Central memory CD8-positive, alpha-beta T cell (primary cell): Measurements from ENCODE around the gene SERPINE1.
"Not testable (repeated sequence)": the region's sequence is repeated elsewhere in the genome, so short reads cannot be mapped to it uniquely, and the experiment has no call there.

Source experiments
- ATAC-seq: fragments of 150-1000 bp; cut with Tn5 transposase; replicated peaks from 2 replicates; pipeline ENCODE4 v1.10.0; 2022; ENCODE audit warnings: mild to moderate bottlenecking, moderate FRiP score, moderate number of reproducible peaks; ENCODE audit not compliant: poor library complexity, severe bottlenecking; ENCODE audit errors: extremely low read depth
- DNase-seq, 2 donors: peaks; one replicate each; pipeline ENCODE4 v3.0.0; 2021; ENCODE audit warnings: low spot score in 2 of 2
- H3K27ac Mint-ChIP-seq: one replicate; pipeline ENCODE4 v1.8.0; 2022; ENCODE audit warnings: low read depth, mild to moderate bottlenecking, moderate library complexity, mixed read lengths
- H3K27me3 Mint-ChIP-seq: one replicate; pipeline ENCODE4 v1.8.0; 2022; ENCODE audit warnings: mixed read lengths
- H3K36me3 Mint-ChIP-seq: one replicate; pipeline ENCODE4 v1.8.0; 2022; ENCODE audit warnings: mild to moderate bottlenecking, moderate library complexity, mixed read lengths; ENCODE audit not compliant: insufficient read depth
- H3K4me1 Mint-ChIP-seq: one replicate; pipeline ENCODE4 v1.8.0; 2022; ENCODE audit warnings: mixed read lengths
- H3K4me3 Mint-ChIP-seq: one replicate; pipeline ENCODE4 v1.8.0; 2022; ENCODE audit warnings: mild to moderate bottlenecking, moderate library complexity, mixed read lengths
- H3K9me3 Mint-ChIP-seq: one replicate; pipeline ENCODE4 v1.8.0; 2022; ENCODE audit warnings: mixed read lengths

The SERPINE1 gene

GRCh38 chr7:101126651-101127459 is at the start of gene SERPINE1:
Gene SERPINE1 (plus strand): TSS chr7:101127104. CDS start chr7:101128394, 1,290 bp downstream.
- Mint-ChIP-seq H3K27ac (peak within 1 kb of the TSS; percentile 16), H3K4me3 (peak within 1 kb of the TSS; percentile 65), H3K36me3 (no peaks in the 10 kb centered on the region), H3K4me1 (peaks cover 46% of the 10 kb centered on the region), H3K27me3 (peaks cover 92% of the 10 kb centered on the region), H3K9me3 (no peaks in the 10 kb centered on the region)
- peak; percentile 62 for ATAC-seq
- DNase-seq, result peak in 1 of 2 donors; percentile 26

GRCh38 chr7:101077303-101078086 is 49.4 kb upstream of the SERPINE1 start:
- Mint-ChIP-seq H3K27ac (no peak overlapping the region), H3K4me3 (no peak overlapping the region), H3K9me3 (no peaks in the 10 kb centered on the region), H3K27me3 (peaks cover 7% of the 10 kb centered on the region), H3K36me3 (peaks cover 2% of the 10 kb centered on the region), H3K4me1 (peaks cover 7% of the 10 kb centered on the region)
- ATAC-seq (peak; percentile 94), DNase-seq (peak; percentile 70 to 79)

GRCh38 chr7:101081432-101081831 is 45.5 kb upstream of the SERPINE1 start:
- no peak for DNase-seq
- Mint-ChIP-seq H3K36me3 (peaks cover 4% of the 10 kb centered on the region), H3K4me1 (peaks cover 26% of the 10 kb centered on the region), H3K27ac (no peak overlapping the region), H3K9me3 (no peaks in the 10 kb centered on the region), H3K4me3 (no peak overlapping the region), H3K27me3 (no peaks in the 10 kb centered on the region)
- no peak for ATAC-seq

- H3K4me1 Mint-ChIP-seq, result peaks cover 31% of the 10 kb centered on the region
- DNase-seq (no peak), ATAC-seq (no peak)
- H3K9me3 Mint-ChIP-seq, result no peaks in the 10 kb centered on the region
- no peaks in the 10 kb centered on the region for H3K27me3 Mint-ChIP-seq
- peak overlapping the region; percentile 96 for H3K27ac Mint-ChIP-seq
- peak overlapping the region; percentile 98 for H3K4me3 Mint-ChIP-seq
- H3K36me3 Mint-ChIP-seq, result peaks cover 15% of the 10 kb centered on the region
Measured at GRCh38 chr7:101084865-101085161, 42.1 kb upstream of the SERPINE1 start.

- H3K36me3 Mint-ChIP-seq, result peaks cover 16% of the 10 kb centered on the region
- peak within 1 kb of the TSS; percentile 96 for H3K27ac Mint-ChIP-seq
- peak; percentile 41 to 51 for DNase-seq
- ATAC-seq, result peak; percentile 97
- peaks cover 36% of the 10 kb centered on the region for H3K4me1 Mint-ChIP-seq
- H3K27me3 Mint-ChIP-seq, result no peaks in the 10 kb centered on the region
- H3K9me3 Mint-ChIP-seq, result no peaks in the 10 kb centered on the region
- H3K4me3 Mint-ChIP-seq, result peak within 1 kb of the TSS; percentile 98
Measured at GRCh38 chr7:101085162-101085964, 41.5 kb upstream of the SERPINE1 start, which contains the start of gene TRIM56. Gene TRIM56 (plus strand): TSS chr7:101085481. CDS start chr7:101087313, 1,832 bp downstream.

GRCh38 chr7:101087334-101088068 is 39.4 kb upstream of the SERPINE1 start:
- Mint-ChIP-seq H3K4me1 (peaks cover 45% of the 10 kb centered on the region), H3K36me3 (peaks cover 30% of the 10 kb centered on the region), H3K27ac (peak overlapping the region; percentile 13), H3K27me3 (no peaks in the 10 kb centered on the region), H3K9me3 (no peaks in the 10 kb centered on the region), H3K4me3 (peak overlapping the region; percentile 98)
- ATAC-seq (no peak), DNase-seq (no peak)

GRCh38 chr7:101088069-101088425 is 38.9 kb upstream of the SERPINE1 start:
- no peak overlapping the region for H3K4me3 Mint-ChIP-seq
- no peak overlapping the region for H3K27ac Mint-ChIP-seq
- H3K27me3 Mint-ChIP-seq, result no peaks in the 10 kb centered on the region
- ATAC-seq, result no peak
- no peak for DNase-seq
- no peaks in the 10 kb centered on the region for H3K9me3 Mint-ChIP-seq
- H3K4me1 Mint-ChIP-seq, result peaks cover 45% of the 10 kb centered on the region
- H3K36me3 Mint-ChIP-seq, result peaks cover 30% of the 10 kb centered on the region

GRCh38 chr7:101088858-101089529 is 37.9 kb upstream of the SERPINE1 start:
- no peaks in the 10 kb centered on the region for H3K27me3 Mint-ChIP-seq
- peaks cover 49% of the 10 kb centered on the region for H3K4me1 Mint-ChIP-seq
- no peaks in the 10 kb centered on the region for H3K9me3 Mint-ChIP-seq
- peaks cover 30% of the 10 kb centered on the region for H3K36me3 Mint-ChIP-seq
- ATAC-seq (no peak), DNase-seq (no peak)
- H3K4me3 Mint-ChIP-seq, result peak overlapping the region; percentile 25
- H3K27ac Mint-ChIP-seq, result peak overlapping the region; percentile 53

GRCh38 chr7:101089876-101090275 is 37.0 kb upstream of the SERPINE1 start:
- no peak for ATAC-seq
- H3K4me1 Mint-ChIP-seq, result peaks cover 49% of the 10 kb centered on the region
- peaks cover 31% of the 10 kb centered on the region for H3K36me3 Mint-ChIP-seq
- H3K9me3 Mint-ChIP-seq, result no peaks in the 10 kb centered on the region
- no peak for DNase-seq
- H3K27me3 Mint-ChIP-seq, result no peaks in the 10 kb centered on the region
- H3K27ac Mint-ChIP-seq, result peak overlapping the region; percentile 58
- peak overlapping the region; percentile 25 for H3K4me3 Mint-ChIP-seq

GRCh38 chr7:101092266-101092905 is 34.5 kb upstream of the SERPINE1 start:
- not testable (repeated sequence) for ATAC-seq, H3K27me3 Mint-ChIP-seq, H3K4me3 Mint-ChIP-seq, H3K27ac Mint-ChIP-seq, H3K9me3 Mint-ChIP-seq, DNase-seq
- Mint-ChIP-seq H3K36me3 (peaks cover 31% of the 10 kb centered on the region), H3K4me1 (peaks cover 53% of the 10 kb centered on the region)

GRCh38 chr7:101093906-101094305 is 33.0 kb upstream of the SERPINE1 start:
- Mint-ChIP-seq H3K27me3 (no peaks in the 10 kb centered on the region), H3K9me3 (no peaks in the 10 kb centered on the region), H3K4me1 (peaks cover 52% of the 10 kb centered on the region), H3K4me3 (no peak overlapping the region), H3K27ac (peak overlapping the region; percentile 1), H3K36me3 (peaks cover 25% of the 10 kb centered on the region)
- no peak for DNase-seq
- ATAC-seq, result no peak
